Measurements from ENCODE around the gene GPR160. TPM values are rescaled to one million over a fixed set of nuclear protein-coding genes. Genes with fewer than 3 reads are reported as not detected.

Gene GPR160
- polyA plus RNA-seq, 3 donors, result 10.0 to 19.7 (median 11.5) TPM

GRCh38 chr3:170007031-170007663, 30.6 kb upstream of the GPR160 start:
- 0% methylated on average over 4 of the region's 7 CpGs for WGBS (ENCODE audit: insufficient coverage)
- peak overlapping the region; percentile 81 to 94 (median 91) for H3K27ac Mint-ChIP-seq
- peaks cover 48% of the 10 kb centered on the region for H3K4me1 Mint-ChIP-seq
- H4K20me1 ChIP-seq (ENCODE audit: insufficient read depth, low read length), result no peaks in the 10 kb centered on the region
- H3K27me3 ChIP-seq (ENCODE audit: control insufficient read depth in 2 of 2, insufficient read depth in 2 of 2, low read length in 2 of 2), result no peaks in the 10 kb centered on the region
- H3K9me3 ChIP-seq (replicated peaks in 1 of 2; ENCODE audit: control insufficient read depth in 1 of 2, insufficient read depth in 1 of 2, low read length in 2 of 2), result no peaks in the 10 kb centered on the region
- no peaks in the 10 kb centered on the region for H3K36me3 ChIP-seq (replicated peaks in 1 of 2; ENCODE audit: control insufficient read depth in 1 of 2, insufficient read depth in 2 of 2, low read length in 2 of 2)
- peak overlapping the region; percentile 44 for H3K4me2 ChIP-seq (replicated peaks; ENCODE audit: extremely low read depth, low read length, poor library complexity, severe bottlenecking)
- H3K9ac ChIP-seq (ENCODE audit: insufficient read depth, low read length, poor library complexity, severe bottlenecking), result no peak overlapping the region
- intact Hi-C loops (cut with micrococcal nuclease), result no loop called here
- no peaks in the 10 kb centered on the region for H3K36me3 Mint-ChIP-seq
- no peaks in the 10 kb centered on the region for H3K79me2 ChIP-seq (ENCODE audit: insufficient read depth, low read length)
- H2AFZ ChIP-seq (ENCODE audit: insufficient read depth, low read depth, low read length, poor library complexity, severe bottlenecking), result peak overlapping the region; percentile 69
- peaks cover 0 to 6% (median 0%) of the 10 kb centered on the region in 3 donors for H3K27me3 Mint-ChIP-seq (ENCODE audit: low read depth in 3 of 3)
- DNase-seq, result peak; percentile 74 to 88 (median 80)
- no peak for TF ChIP-seq CTCF (IDR thresholded peaks at IDR 0.05)
- H3K4me3 Mint-ChIP-seq, result peak overlapping the region; percentile 37 to 81
- H3K4me1 ChIP-seq (ENCODE audit: control insufficient read depth in 1 of 2, insufficient read depth in 2 of 2, low read length in 2 of 2), result peaks cover 44 to 45% of the 10 kb centered on the region in 2 donors
- H3K9me3 Mint-ChIP-seq, result peaks cover 0 to 4% (median 0%) of the 10 kb centered on the region in 7 donors
- H3K27ac ChIP-seq (ENCODE audit: low read depth in 1 of 2, low read length in 2 of 2), result peak overlapping the region; percentile 32 to 83
- H3K4me3 ChIP-seq (replicated peaks in 1 of 3; ENCODE audit: low read depth in 2 of 3, low read length in 3 of 3), result peak overlapping the region in 1 of 3 experiments; percentile 16

GRCh38 chr3:170010498-170010897, 27.3 kb upstream of the GPR160 start:
- H4K20me1 ChIP-seq (ENCODE audit: insufficient read depth, low read length), result no peaks in the 10 kb centered on the region
- no peak overlapping the region for H3K27ac ChIP-seq (ENCODE audit: low read depth in 1 of 2, low read length in 2 of 2)
- TF ChIP-seq CTCF (IDR thresholded peaks at IDR 0.05), result no peak
- Mint-ChIP-seq H3K4me3 (no peak overlapping the region), H3K4me1 (peaks cover 22% of the 10 kb centered on the region), H3K27ac (no peak overlapping the region), H3K36me3 (no peaks in the 10 kb centered on the region), H3K9me3 (peaks cover 0 to 2% (median 0%) of the 10 kb centered on the region in 7 donors), H3K27me3 (ENCODE audit: low read depth in 3 of 3) (peaks cover 0 to 2% (median 0%) of the 10 kb centered on the region in 3 donors)
- H3K4me2 ChIP-seq (replicated peaks; ENCODE audit: extremely low read depth, low read length, poor library complexity, severe bottlenecking), result no peak overlapping the region
- H3K4me1 ChIP-seq (ENCODE audit: control insufficient read depth in 1 of 2, insufficient read depth in 2 of 2, low read length in 2 of 2), result peaks cover 22% of the 10 kb centered on the region in 2 donors
- no peaks in the 10 kb centered on the region for H3K79me2 ChIP-seq (ENCODE audit: insufficient read depth, low read length)
- no peaks in the 10 kb centered on the region for H3K9me3 ChIP-seq (replicated peaks in 1 of 2; ENCODE audit: control insufficient read depth in 1 of 2, insufficient read depth in 1 of 2, low read length in 2 of 2)
- H3K36me3 ChIP-seq (replicated peaks in 1 of 2; ENCODE audit: control insufficient read depth in 1 of 2, insufficient read depth in 2 of 2, low read length in 2 of 2), result no peaks in the 10 kb centered on the region
- H2AFZ ChIP-seq (ENCODE audit: insufficient read depth, low read depth, low read length, poor library complexity, severe bottlenecking), result no peak overlapping the region
- no peak overlapping the region for H3K4me3 ChIP-seq (replicated peaks in 1 of 3; ENCODE audit: low read depth in 2 of 3, low read length in 3 of 3)
- no peak for DNase-seq
- intact Hi-C loops (cut with micrococcal nuclease), result no loop called here
- 100% methylated on average over 1 of the region's 4 CpGs for WGBS (ENCODE audit: insufficient coverage)
- no peak overlapping the region for H3K9ac ChIP-seq (ENCODE audit: insufficient read depth, low read length, poor library complexity, severe bottlenecking)
- H3K27me3 ChIP-seq (ENCODE audit: control insufficient read depth in 2 of 2, insufficient read depth in 2 of 2, low read length in 2 of 2), result no peaks in the 10 kb centered on the region

Measured in CD14-positive monocyte (primary cell).